IPS-NIHi11 (cell line): ENCODE data around the gene BAIAP2L1.
A peak's percentile ranks its signal among the peaks of the same experiment; 100 is the strongest.

Experiments
- DNase-seq: peaks from one replicate; pipeline ENCODE4 v3.0.0; 2012; ENCODE audit warnings: mixed read lengths, low spot score

BAIAP2L1 gene

DNA sequence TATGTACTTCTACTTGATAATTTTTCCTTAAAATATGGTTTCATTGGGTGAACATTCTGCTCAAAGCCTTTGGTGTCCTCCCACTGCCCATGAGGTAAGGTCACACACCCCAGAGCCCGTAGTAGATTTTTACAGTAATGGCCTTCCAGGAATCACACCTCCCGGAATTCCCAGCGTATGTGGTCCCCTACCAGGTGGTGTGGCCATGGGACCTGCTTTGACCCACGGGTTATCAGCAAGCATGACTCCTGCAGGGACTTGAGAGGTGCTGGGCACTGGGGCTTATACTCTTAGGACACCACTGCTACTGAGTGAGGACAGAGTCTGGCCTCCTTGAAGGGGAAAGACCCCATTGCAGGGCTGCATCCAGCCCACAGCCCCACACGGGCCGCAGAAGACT is 42.2 kb downstream of the BAIAP2L1 start:
- no peak for DNase-seq

DNA sequence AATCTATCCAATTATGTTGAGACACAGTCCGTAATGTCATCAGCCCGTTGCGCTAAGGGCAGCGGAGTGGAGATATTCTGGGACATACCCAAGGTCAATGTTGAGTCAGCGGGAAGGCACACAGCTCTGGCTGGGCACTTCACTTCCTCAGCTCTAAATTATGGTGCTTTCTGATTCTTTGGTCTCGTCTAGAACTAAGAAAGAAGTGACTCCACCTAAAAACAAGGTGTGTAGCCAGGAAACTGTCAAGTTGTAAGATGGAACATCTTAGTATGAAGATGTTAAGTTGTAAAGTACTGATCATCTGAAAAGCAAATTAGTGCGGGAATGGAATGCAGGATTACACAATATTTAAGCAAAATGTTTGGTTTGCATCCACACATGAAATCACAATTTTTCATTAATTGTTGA is 43.1 kb downstream of the BAIAP2L1 start:
- DNase-seq = no peak

DNA sequence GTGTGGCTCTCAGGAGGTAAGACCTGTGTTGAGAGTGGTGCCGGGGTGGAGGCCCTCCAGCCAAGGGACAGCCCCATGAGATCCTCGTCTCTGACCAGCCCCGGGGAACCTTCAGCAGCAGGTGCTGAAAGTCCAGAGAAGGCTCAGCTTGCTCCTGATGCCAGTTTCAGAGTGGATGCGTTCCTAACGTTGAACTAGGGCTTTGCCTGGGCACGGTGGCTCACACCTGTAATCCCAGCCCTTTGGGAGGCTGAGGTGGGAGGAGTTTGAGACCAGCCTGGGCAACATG is 45.7 kb downstream of the BAIAP2L1 start:
- no peak for DNase-seq

DNA sequence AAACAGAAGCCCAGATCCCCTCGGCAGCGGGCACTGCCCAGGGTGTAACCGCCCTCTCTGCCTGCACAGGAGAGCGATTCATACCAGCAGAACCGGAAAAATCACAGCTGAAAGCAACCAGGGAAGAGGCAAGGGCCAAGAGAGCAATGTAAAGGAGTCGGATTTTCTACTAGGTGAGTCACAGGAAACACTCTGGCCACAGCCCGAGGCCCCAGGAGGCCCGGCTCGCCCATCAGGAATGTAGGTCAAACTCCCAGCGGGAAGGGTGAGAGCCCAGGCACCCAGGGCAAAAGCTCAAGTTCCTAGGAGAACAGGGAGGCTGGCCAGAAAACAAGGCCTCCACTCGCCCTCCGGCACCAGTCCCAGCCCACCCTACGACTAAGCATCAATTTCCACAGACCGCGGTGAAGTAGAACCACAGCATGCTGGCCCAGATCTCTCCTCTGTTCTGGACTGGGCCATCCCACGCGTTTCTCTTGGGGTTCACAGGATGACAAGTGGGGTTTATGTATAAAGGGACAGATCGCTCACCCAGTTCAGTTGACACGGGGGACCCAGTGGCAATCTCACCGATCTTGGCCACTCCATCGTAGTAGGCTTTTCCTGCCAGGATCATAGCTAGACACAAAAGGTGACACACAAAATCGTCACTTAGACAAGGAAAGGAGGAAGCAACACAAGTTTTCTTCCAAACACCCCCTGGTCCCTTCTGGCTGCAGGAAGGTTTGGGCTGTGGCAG is 46.2 kb downstream of the BAIAP2L1 start:
- peak; percentile 54 for DNase-seq

DNA sequence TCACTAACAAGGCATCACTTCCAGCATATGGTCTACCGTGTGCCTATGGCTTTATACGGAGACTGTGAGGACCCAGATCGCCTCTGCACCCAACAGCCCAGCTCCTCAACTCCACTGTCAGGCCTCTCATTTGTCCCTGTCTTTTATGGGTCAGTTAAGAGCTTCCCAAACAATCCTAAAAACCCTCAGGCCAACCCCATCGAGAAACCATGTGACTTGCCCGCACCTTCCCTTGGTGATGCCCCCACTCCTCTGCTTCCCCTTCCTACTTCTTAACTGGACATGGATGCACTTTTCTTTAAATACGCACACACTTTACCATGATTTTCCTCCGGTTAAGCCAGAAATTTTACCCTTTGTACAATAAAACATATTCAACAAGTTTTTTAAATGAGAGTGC is 46.8 kb downstream of the BAIAP2L1 start:
- no peak for DNase-seq

DNA sequence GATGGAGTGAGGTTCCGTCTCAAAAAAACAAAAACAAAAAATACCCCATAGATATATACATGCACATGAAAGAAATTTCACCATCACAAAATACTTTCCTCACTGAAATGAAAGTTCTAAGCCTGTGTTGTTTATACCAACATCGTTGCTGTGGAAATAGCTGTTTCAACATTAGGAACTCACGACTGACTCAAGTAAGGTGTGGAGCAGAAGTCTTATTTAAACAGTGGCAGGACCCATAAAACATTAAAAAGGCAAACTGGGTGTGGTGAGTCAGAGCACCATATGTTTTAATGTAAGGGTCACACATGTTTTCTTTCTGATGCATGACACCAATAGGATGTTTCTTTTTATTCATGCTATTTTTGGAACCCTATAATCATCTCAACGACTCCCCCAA is 48.3 kb downstream of the BAIAP2L1 start:
- no peak for DNase-seq

DNA sequence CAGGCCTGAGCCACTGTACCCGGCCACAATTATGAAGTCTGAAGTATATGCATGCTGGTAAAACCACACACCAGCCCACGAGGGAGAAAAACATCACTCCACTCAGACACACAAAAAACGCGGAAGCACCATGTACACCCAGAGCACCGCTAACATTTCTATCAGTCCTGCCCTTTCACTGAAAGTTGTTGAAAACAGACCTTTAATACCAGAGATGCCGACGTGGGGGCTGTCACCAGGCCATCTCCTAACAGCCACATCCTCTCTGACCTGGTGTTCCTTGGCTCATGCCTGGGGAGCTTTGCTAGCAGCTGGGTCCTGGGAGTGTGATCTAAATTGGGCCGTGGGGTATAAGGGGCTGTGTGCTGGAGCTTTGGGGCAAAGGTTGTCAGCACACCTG is 49.8 kb downstream of the BAIAP2L1 start:
- no peak for DNase-seq

DNA sequence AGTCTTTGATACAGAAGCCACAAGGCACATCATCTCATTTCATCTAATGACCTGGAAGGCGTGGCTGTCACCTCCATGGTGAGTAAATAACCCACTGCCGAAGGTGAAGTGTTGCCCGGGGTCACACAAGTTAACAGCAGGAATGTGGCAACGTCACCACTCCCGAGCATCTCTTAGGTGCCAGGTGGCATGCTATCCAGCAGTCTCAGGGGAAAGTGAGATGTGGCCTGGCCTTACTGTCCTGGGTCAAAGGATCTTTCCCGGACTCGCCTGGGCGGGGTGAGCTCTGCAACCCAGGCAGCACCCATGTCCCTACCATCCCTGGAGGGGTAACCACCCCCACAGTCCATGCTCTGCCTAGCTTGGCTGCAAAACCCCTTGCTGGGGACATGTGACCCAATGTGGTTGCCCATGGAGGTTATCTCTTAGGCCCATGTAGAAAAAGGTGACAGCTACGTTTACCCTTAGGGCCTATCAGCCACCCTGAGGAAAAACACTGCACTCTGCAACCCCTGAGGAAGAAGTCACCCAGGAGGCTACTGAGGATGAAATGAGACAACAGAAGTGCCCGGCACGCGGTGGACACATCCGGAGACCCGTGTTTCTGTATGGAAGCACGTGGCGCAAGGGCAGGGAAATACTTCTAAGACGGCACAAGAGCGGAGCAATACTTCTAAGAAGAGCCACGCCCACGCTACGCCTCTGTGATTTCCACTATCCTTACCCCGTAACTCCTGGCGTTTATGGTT is 52.0 kb downstream of the BAIAP2L1 start:
- DNase-seq = no peak

DNA sequence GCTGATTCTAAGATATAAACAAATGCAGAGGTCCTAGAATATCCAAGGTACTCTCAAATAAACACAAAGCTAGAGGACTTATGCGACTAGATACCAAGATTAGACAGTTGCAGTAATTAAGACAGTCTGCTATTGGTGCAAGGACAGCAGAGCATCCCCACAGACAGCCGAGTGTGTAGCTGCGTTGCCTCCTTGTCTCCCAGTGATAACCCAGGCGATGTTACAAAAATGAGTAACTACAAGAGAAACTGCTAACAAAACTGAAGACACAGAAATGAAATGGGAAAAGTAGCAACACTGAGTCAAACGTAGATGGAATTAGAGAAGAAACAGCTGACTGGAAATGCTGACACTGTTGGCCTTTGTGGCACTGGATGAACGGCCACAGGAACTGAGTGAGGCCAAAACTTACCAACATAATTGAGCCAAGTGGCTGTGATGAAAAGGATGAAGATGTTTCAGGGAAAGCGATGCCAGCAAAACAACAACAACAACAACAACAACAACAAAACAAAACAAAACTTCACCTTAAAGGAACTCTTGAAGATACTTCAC is 54.3 kb downstream of the BAIAP2L1 start:
- DNase-seq = no peak

DNA sequence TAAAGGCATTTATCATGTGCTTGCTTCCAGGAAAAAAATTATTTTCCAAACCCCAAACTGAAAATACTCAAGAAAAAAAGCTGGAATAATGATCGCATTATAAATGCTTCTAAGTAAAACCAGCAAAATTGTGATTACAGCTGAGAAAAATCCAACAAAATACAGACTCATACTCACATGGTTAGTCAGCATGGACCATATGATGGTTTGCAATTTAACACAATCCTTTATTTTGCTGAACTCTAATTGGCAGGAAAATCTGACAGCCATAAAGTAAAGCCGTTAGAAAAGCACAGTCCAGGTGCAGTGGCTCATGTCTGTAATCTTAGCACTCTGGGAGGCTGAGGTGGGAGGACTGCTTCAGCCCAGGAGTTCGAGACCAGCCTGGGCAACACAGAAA is 59.8 kb downstream of the BAIAP2L1 start:
- no peak for DNase-seq

DNA sequence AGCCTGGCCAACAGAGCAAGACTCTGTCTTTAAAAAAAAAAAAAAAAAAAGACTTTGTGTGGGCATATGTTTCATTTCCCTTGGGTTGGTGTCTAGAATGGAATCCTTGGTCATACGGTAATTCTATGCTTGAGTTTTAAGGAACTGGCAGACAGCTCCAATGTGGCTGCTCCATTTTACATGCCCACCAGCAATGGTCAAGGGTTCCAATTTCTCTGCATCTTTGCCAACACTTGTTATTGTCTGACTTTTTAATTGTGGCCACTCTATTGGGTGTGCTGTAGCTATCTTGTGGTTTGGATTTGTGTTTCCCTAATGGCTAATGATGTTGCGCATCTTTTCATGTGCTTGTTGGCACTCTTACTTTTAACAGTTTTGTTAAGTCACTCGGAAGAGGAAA is 61.8 kb downstream of the BAIAP2L1 start:
- DNase-seq = no peak

DNA sequence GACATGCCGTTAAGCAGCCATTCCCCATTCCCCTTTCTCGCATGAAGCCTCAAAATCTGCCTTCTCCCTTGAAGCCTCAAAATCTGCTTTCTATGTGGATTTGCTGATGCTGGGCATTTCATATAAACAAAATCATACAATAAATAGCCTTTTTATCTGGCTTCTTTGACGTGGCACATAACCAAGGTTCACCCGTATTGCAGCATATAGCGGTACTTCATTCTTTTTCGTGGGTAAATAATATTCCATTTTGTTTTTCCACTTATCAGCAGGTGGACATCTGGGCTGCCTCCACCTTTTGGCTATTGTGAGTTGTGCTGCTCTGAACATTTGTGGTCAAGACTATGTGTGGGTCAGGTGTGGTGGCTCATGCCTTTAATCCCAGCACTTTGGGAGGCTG is 62.4 kb downstream of the BAIAP2L1 start:
- DNase-seq = no peak

DNA sequence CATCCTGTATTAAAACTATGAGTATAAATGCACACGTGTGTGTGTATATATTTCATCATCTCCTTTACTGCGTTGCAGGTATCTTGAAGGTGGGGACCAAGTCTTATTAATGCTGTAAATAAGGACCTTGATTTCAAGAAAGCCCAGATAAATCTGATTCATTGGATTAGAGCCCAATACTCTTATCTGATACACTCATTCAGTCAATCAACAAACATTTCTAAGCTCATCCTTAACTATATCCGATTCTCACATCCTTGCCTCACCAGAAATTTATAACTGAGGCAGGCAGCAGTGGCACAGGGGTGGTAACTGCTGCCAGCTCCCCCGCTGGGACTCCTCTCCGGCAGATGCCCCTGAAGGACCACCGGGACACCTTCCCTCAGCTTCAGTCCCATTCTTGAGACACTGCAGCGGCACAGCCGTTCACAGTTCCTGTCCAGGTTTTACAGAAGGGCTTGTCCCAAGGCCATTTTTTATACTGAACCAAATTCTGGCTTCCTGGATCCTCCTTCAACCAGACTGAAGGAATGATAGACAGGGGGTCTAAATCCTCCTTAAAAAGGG is 65.4 kb downstream of the BAIAP2L1 start:
- DNase-seq = no peak

DNA sequence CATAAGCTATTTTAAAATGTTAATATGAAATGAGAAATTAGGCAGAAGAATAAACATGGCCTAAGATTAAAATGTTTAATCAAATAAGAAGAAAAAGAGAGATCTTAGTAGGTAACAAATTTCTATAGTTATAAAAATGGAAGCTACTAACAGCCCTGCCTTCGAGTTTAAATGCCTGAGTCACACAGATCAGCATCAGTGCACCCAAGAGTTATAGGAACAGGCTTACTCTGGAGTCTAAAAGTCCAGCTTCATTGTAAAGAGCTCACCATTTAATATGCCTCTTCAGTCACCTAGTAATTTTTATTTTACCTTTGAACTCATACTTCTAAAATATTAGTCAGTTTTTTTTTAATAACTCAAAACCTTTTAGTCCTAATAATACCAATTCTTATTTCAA is 66.8 kb downstream of the BAIAP2L1 start:
- DNase-seq = no peak

DNA sequence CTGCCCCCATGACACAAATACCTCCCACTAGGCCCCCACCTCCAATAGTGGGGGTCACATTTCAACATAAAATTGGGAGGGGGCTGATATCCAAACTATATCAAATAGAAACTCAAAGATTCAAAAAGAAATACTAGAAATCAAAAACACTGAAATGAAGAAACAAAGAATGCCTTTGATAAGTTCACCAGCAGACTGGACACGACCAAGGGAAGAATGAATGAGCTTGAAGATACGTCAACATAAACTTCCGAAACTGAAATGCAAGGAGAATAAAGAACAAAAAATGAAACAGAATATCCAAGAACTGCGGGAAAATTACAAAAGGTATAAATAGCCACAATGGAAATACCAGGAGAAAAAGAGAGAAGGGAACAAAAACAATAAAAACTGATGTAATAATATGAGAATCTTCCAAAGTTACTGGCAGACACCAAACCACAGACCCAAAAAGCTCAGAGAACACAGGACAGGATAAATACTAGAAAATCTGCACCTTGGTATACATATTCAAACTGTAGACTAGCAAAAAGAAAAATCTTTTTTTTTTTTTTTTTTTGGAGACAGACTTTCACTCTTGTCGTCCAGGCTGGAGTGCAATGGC is 69.9 kb downstream of the BAIAP2L1 start:
- no peak for DNase-seq

DNA sequence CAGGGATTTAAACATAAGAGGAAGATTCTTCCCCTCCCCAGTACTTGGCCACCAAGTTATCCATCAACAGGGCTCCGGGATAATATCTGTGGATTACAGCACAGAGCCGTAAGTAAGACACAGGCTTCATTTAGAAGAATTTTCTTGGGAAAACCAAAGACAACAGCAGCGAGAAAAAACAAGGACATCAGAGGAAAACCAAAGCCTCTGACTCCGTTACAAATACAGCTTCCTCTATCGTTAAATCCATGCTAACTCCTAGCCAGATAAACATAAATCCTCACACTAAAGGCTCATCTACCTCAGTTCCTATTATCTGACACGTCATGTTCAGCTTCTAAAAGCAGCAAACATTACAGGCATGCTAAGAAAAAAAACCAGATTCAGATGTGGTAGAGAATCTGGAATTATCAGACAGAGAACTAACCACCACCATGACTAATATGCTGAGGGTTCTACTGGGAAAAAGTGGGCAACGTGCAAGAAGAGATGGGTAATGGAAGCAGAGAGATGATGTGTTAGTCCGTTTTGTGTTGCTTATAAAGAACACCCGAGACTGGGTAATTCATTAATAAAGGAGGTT is 71.0 kb downstream of the BAIAP2L1 start:
- no peak for DNase-seq

DNA sequence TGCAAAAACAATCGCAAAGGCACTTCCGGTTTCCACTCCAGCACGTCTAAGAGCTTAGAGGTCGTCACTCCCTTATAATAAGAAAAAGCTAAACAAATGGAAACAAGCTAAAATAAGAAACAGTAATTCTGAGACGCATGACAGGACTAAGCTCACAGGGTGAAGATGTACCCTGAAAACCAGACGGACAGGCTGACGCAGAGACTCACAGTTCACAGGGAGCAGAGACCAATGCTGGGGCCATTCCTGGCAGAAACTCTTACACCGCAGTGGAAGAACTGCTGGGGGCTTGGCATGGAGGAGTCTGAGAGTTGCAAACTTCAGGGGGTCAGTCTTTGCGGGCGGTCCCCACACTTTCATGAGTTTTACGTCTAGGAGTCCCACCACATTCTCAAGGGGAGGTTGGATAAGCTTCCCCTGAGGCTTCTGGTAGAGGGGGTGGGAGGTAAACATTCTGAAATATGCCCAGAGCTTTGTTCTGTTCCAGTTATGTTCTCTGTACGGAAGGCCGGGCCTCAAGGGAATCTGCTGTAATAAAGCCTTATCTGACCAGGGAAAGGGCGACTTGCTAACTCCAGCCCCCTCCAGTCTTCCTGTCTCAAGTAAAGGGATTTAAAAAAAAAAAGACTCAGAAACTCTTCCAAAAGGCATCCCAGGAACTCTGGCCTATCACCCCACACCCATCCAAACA is 71.6 kb downstream of the BAIAP2L1 start:
- no peak for DNase-seq

DNA sequence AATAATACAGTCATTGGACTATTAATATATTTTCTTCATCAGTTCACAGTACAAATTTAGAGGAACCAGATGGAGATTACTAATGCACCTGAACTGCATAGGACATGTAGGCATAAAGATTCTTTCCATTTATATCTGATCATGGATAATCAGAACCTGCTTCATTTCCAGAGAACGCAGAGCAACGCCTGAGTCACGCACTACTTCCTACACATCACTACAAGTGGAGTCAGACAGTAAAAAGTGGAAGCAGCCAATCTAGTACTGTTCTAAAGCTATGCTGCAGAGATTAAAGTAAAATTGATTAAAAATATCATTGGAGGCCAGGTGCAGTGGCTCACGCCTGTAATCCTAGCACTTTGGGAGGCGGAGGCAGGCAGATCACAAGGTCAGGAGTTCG is 76.1 kb downstream of the BAIAP2L1 start:
- DNase-seq = no peak

DNA sequence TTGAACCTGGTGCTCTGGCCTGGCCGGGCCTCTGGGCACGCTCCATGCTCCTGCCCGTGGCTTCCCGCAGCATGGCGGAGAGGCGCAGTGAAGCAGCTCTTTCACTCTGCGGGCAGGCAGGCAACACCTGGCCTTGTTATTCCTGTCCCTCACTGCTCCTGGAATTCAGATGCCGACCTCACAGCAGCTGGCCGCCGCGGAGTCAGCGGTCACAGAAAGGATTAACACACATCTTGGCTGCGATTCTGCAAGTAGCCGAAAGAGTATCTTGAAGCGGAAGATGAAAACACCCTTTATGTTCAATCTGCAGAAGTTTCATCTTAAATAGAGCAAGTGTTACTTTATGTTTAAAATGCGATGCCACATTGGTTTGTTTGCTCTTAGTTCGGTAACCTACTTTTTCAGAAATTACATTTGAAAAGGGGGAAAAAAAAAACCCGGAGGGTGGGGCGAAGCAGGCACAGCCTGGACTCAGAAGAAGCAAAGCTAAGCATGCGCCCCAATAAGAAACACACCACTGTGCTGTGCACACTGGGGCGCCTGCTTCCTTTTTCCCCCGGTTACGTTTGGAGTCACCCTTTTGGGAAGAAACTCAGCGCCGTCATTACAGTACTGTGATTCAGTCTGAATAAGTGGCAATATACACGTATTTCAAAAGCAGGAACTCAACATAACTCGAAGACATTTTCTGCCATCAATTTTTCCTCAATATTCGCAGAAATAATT is 77.1 kb downstream of the BAIAP2L1 start:
- DNase-seq = peak; percentile 72

DNA sequence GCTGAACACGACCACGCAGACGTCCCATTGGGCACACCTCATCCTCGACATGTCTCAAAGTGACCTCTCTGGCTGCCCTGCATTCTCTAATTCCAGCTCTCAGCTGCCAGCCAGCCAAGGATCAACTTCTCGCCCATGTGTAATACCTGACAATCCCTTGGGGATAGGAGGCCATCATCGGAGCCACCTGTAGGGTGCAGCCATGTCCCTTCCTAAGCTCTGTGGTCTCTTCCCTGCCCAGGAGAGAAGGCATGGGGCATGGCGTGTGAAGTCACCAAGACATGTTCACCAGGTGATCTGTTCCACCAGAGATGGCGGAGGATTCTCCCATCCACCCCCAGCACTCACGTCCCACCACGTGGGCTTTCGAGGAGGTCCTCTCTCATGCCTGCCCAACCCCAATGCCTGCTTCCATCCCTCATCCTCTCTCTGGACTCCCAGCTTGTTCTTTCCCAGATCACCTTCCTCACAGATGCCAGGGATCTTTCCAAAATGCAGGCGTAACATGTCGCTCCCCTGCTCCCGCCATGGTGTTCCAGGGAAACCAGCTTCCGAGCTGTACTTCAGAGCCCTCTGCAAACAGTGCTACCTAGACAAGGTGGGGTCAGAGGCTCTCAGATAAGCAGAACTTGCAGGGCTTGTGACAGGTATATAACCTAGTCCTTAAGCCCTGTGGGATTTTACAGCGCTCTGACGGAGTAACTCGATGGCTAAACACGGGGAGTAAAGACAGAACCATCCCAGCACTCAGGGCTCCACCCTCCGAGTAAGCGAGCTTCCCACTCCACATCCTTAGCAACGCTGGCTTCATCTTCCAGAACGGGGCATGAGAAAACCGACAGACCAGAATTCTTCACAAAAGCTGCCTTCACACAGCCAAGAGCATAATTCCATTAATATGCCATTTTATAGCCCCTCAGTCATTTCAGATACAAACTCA is 78.3 kb downstream of the BAIAP2L1 start:
- DNase-seq = no peak
